HG03097 (cell line): ENCODE data around the gene C2orf80.
"Not testable (repeated sequence)": the region's sequence is repeated elsewhere in the genome, so short reads cannot be mapped to it uniquely, and the experiment has no call there.

Experiments used
- ATAC-seq: cut with Tn5 transposase; IDR thresholded peaks from one replicate; pipeline ENCODE4 v1.9.1; 2021; ENCODE audit not compliant: unreplicated experiment, low FRiP score

The C2orf80 gene

GRCh38 chr2:208189810-208190503 lies at the start of gene C2orf80:
Gene C2orf80, minus strand, starts transcription at chr2:208190030. Its CDS starts 3,044 bp downstream, at chr2:208186986.
- no peak for ATAC-seq

- ATAC-seq: no peak
Measured at GRCh38 chr2:208235860-208236259, 46.0 kb upstream of the C2orf80 start.

- ATAC-seq: no peak
Measured at GRCh38 chr2:208234786-208235185, 45.0 kb upstream of the C2orf80 start.

GRCh38 chr2:208228476-208228875 lies 38.6 kb upstream of the C2orf80 start:
- ATAC-seq: no peak

GRCh38 chr2:208227581-208228232 lies 37.9 kb upstream of the C2orf80 start:
- ATAC-seq: no peak

- ATAC-seq: no peak
Measured at GRCh38 chr2:208224802-208225201, 35.0 kb upstream of the C2orf80 start.

- no peak for ATAC-seq
Measured at GRCh38 chr2:208222351-208222750, 32.5 kb upstream of the C2orf80 start.

- not testable (repeated sequence) for ATAC-seq
Measured at GRCh38 chr2:208221873-208222272, 32.0 kb upstream of the C2orf80 start.

GRCh38 chr2:208210688-208211451 lies 21.0 kb upstream of the C2orf80 start:
- ATAC-seq: no peak

GRCh38 chr2:208208335-208209085 lies 18.7 kb upstream of the C2orf80 start:
- no peak for ATAC-seq

GRCh38 chr2:208207769-208208168 lies 17.9 kb upstream of the C2orf80 start:
- ATAC-seq: no peak

GRCh38 chr2:208204166-208204565 lies 14.3 kb upstream of the C2orf80 start:
- no peak for ATAC-seq

- ATAC-seq: no peak
Measured at GRCh38 chr2:208195531-208195930, 5.7 kb upstream of the C2orf80 start.

- no peak for ATAC-seq
Measured at GRCh38 chr2:208192611-208193236, 2.9 kb upstream of the C2orf80 start.

GRCh38 chr2:208189069-208189809 lies 591 bp downstream of the C2orf80 start:
- no peak for ATAC-seq

GRCh38 chr2:208186893-208187292 lies 2.9 kb downstream of the C2orf80 start:
- ATAC-seq: no peak

GRCh38 chr2:208186465-208186864 lies 3.4 kb downstream of the C2orf80 start:
- no peak for ATAC-seq

GRCh38 chr2:208183972-208184705 lies 5.7 kb downstream of the C2orf80 start:
- ATAC-seq: no peak

- no peak for ATAC-seq
Measured at GRCh38 chr2:208183526-208183925, 6.3 kb downstream of the C2orf80 start.
